Dermis microvascular lymphatic vessel endothelial cell (primary cell): ENCODE data around the gene GYS1. TPM values are rescaled to one million over a fixed set of nuclear protein-coding genes. Genes with fewer than 3 reads are reported as not detected.

ENCODE experiments used
- DNase-seq, 2 donors: peaks; one replicate each; pipeline versions ENCODE4 v3.0.0 to v3.0.0-alpha.2; 2010; ENCODE audit warnings: low read depth in 2 of 2
- total RNA-seq: library from RNA; depleted of rRNA; stranded (reverse); fragments of >200 nt; gene quantifications from 2 replicates; pipeline ENCODE4 v1.2.1, GENCODE V29; 2014

GYS1 gene
- total RNA-seq, 1 donor from 2014 or later: 16.0 TPM

- DNase-seq: no peak
Measured at GRCh38 chr19:48990400-48990799, 2.7 kb downstream of the GYS1 start.

GRCh38 chr19:48989701-48990291 lies 3.3 kb downstream of the GYS1 start:
- DNase-seq: no peak

GRCh38 chr19:48988860-48989259 lies 4.2 kb downstream of the GYS1 start:
- DNase-seq: no peak

GRCh38 chr19:48988286-48988685 lies 4.8 kb downstream of the GYS1 start:
- no peak for DNase-seq

- DNase-seq: no peak
Measured at GRCh38 chr19:48987323-48987722, 5.8 kb downstream of the GYS1 start.

GRCh38 chr19:48986211-48986610 lies 6.9 kb downstream of the GYS1 start:
- no peak for DNase-seq

GRCh38 chr19:48985711-48986110 lies 7.4 kb downstream of the GYS1 start:
- no peak for DNase-seq

- no peak for DNase-seq
Measured at GRCh38 chr19:48982280-48982679, 10.8 kb downstream of the GYS1 start.

GRCh38 chr19:48977061-48977460 lies 16.0 kb downstream of the GYS1 start:
- DNase-seq: no peak

- DNase-seq: peak in 1 of 2 donors; percentile 44
Measured at GRCh38 chr19:48975947-48976847, 16.9 kb downstream of the GYS1 start.

- DNase-seq: peak; percentile 51 to 86
Measured at GRCh38 chr19:48970923-48971395, 22.1 kb downstream of the GYS1 start.

GRCh38 chr19:48970139-48970766 lies 22.9 kb downstream of the GYS1 start:
- DNase-seq: no peak

GRCh38 chr19:48969276-48970138 lies 23.6 kb downstream of the GYS1 start:
- DNase-seq: peak in 1 of 2 donors; percentile 48

GRCh38 chr19:48968813-48969218 lies 24.3 kb downstream of the GYS1 start:
- no peak for DNase-seq

- DNase-seq: no peak
Measured at GRCh38 chr19:48968179-48968661, 24.9 kb downstream of the GYS1 start.

GRCh38 chr19:48967346-48968178 lies 25.5 kb downstream of the GYS1 start:
- DNase-seq: no peak

GRCh38 chr19:48966541-48967345 lies 26.4 kb downstream of the GYS1 start:
- DNase-seq: no peak

GRCh38 chr19:48965806-48966540 lies 27.1 kb downstream of the GYS1 start:
- peak; percentile 63 to 83 for DNase-seq
